DND-41 (cell line): ENCODE measurements around the gene SHB.

Source experiments
- EZH2 ChIP-seq: IDR thresholded peaks from 3 replicates; pipeline ENCODE4 v1.6.1; 2012; ENCODE audit warnings: borderline replicate concordance, low read depth, mild to moderate bottlenecking, moderate library complexity, low read length, inconsistent platforms; ENCODE audit not compliant: severe bottlenecking
- TF ChIP-seq, protein P1 (sequence below): IDR thresholded peaks from 2 replicates; pipeline ENCODE4 v1.5.1; 2012; ENCODE audit warnings: borderline replicate concordance, low read length, moderate library complexity, mild to moderate bottlenecking; ENCODE audit not compliant: poor library complexity, severe bottlenecking; ENCODE audit errors: extremely low read depth

- TF ChIP-seq, protein P1, sequence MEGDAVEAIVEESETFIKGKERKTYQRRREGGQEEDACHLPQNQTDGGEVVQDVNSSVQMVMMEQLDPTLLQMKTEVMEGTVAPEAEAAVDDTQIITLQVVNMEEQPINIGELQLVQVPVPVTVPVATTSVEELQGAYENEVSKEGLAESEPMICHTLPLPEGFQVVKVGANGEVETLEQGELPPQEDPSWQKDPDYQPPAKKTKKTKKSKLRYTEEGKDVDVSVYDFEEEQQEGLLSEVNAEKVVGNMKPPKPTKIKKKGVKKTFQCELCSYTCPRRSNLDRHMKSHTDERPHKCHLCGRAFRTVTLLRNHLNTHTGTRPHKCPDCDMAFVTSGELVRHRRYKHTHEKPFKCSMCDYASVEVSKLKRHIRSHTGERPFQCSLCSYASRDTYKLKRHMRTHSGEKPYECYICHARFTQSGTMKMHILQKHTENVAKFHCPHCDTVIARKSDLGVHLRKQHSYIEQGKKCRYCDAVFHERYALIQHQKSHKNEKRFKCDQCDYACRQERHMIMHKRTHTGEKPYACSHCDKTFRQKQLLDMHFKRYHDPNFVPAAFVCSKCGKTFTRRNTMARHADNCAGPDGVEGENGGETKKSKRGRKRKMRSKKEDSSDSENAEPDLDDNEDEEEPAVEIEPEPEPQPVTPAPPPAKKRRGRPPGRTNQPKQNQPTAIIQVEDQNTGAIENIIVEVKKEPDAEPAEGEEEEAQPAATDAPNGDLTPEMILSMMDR = no peak
- TF ChIP-seq EZH2 = no peak
Observed at GRCh38 chr9:38001430-38001829, 67.6 kb downstream of the SHB start.
